HepG2 (cell line): ENCODE results near the gene ESYT3. TPM values are rescaled to one million over a fixed set of nuclear protein-coding genes. Genes with fewer than 3 reads are reported as not detected.
A peak's percentile ranks its signal among the peaks of the same experiment; 100 is the strongest.

Experiments
- ATM ChIP-seq: fragments of 450-650 bp; IDR thresholded peaks from 2 replicates; pipeline ENCODE4 v1.7.1; 2017; ENCODE audit warnings: mild to moderate bottlenecking, borderline replicate concordance
- GABPB1 ChIP-seq: IDR thresholded peaks from 2 replicates; pipeline ENCODE4 v1.6.1; 2016; ENCODE audit warnings: mild to moderate bottlenecking, missing genetic modification reagents, moderate library complexity, missing compliant biosample characterization
- IKZF4 ChIP-seq: sonication (generic); formaldehyde crosslinking; IDR thresholded peaks from 2 replicates; pipeline ENCODE4 v1.5.1; 2020; ENCODE audit warnings: borderline replicate concordance, mild to moderate bottlenecking, low read depth, missing genetic modification reagents; ENCODE audit errors: not compliant biosample characterization
- KMT2B ChIP-seq: IDR thresholded peaks from 2 replicates; pipeline ENCODE4 v1.6.1; 2016; ENCODE audit warnings: missing genetic modification reagents, missing compliant biosample characterization
- MEIS2 ChIP-seq: sonication (generic); formaldehyde crosslinking; IDR thresholded peaks from 2 replicates; pipeline ENCODE4 v1.9.0; 2021; ENCODE audit warnings: mild to moderate bottlenecking, missing genetic modification reagents
- PITX1 ChIP-seq: sonication (generic); formaldehyde crosslinking; IDR thresholded peaks from 2 replicates; pipeline ENCODE4 v1.5.1; 2020; ENCODE audit warnings: mild to moderate bottlenecking, missing genetic modification reagents
- POGZ ChIP-seq: sonication (generic); formaldehyde crosslinking; IDR thresholded peaks from 2 replicates; pipeline ENCODE4 v1.4.0; 2020; ENCODE audit warnings: mild to moderate bottlenecking, missing genetic modification reagents
- RARA ChIP-seq: IDR thresholded peaks from 2 replicates; pipeline ENCODE4 v1.6.1; 2016; ENCODE audit warnings: missing genetic modification reagents, missing compliant biosample characterization
- SATB2 ChIP-seq: sonication (generic); formaldehyde crosslinking; IDR thresholded peaks from 2 replicates; pipeline ENCODE4 v1.5.0; 2020; ENCODE audit warnings: missing genetic modification reagents
- SP4 ChIP-seq: sonication (generic); formaldehyde crosslinking; IDR thresholded peaks from 2 replicates; pipeline ENCODE4 v1.8.1; 2023; ENCODE audit warnings: mild to moderate bottlenecking, missing genetic modification reagents
- TOPORS ChIP-seq: sonication (generic); formaldehyde crosslinking; IDR thresholded peaks from 2 replicates; pipeline ENCODE4 v1.8.0; 2023; ENCODE audit warnings: mild to moderate bottlenecking, missing genetic modification reagents
- ZNF124 ChIP-seq: sonication (generic); formaldehyde crosslinking; IDR thresholded peaks from 2 replicates; pipeline ENCODE4 v1.4.0; 2020; ENCODE audit warnings: missing genetic modification reagents
- ZNF644 ChIP-seq: IDR thresholded peaks from 2 replicates; pipeline ENCODE4 v1.6.1; 2016; ENCODE audit warnings: low read depth
- ZNF660 ChIP-seq: sonication (generic); formaldehyde crosslinking; IDR thresholded peaks from 2 replicates; pipeline ENCODE4 v1.5.1; 2020; ENCODE audit warnings: mild to moderate bottlenecking, low read depth, missing genetic modification reagents, borderline replicate concordance
- ZNF746 ChIP-seq: sonication (generic); formaldehyde crosslinking; IDR thresholded peaks from 2 replicates; pipeline ENCODE4 v1.8.0; 2022; ENCODE audit warnings: mild to moderate bottlenecking, missing genetic modification reagents
- ZNF747 ChIP-seq: sonication (generic); formaldehyde crosslinking; IDR thresholded peaks from 2 replicates; pipeline ENCODE4 v1.8.1; 2023; ENCODE audit warnings: missing genetic modification reagents, mild to moderate bottlenecking, borderline replicate concordance
- ZNF772 ChIP-seq: sonication (generic); formaldehyde crosslinking; IDR thresholded peaks from 2 replicates; pipeline ENCODE4 v1.5.0; 2020; ENCODE audit warnings: mild to moderate bottlenecking, missing genetic modification reagents
- ZSCAN20 ChIP-seq: sonication (generic); formaldehyde crosslinking; IDR thresholded peaks from 2 replicates; pipeline ENCODE4 v1.4.0; 2020; ENCODE audit warnings: missing genetic modification reagents, mild to moderate bottlenecking, borderline replicate concordance
- polyA plus RNA-seq, 8 experiments: library from polyadenylated mRNA; depleted of rRNA in 3 of 8; stranded (reverse) in 7 of 8; unstranded in 1 of 8; fragments of >200 nt; fragmentation: Illumina TruSeq in 4 of 8; extraction: Trizol in 4 of 8; gene quantifications; 2 replicates each; pipeline versions ENCODE4 v1.2.1 to v1.2.3, GENCODE V29; 2011 to 2016; ENCODE audit warnings: low read depth in 4 of 8, missing spikeins in 1 of 8, mixed read lengths in 1 of 8; ENCODE audit not compliant: insufficient read depth in 1 of 8
- total RNA-seq, 5 experiments: library from RNA; depleted of rRNA; stranded (reverse); fragments of >200 nt; fragmentation: Illumina TruSeq; extraction: Trizol; gene quantifications; 2 replicates each; pipeline ENCODE4 v1.2.3, GENCODE V29; 2016; ENCODE audit warnings: low read depth in 1 of 5
- TF ChIP-seq, protein P1 (sequence below): sonication (generic); formaldehyde crosslinking; IDR thresholded peaks from 2 replicates; pipeline ENCODE4 v1.4.0; 2020; ENCODE audit warnings: missing genetic modification reagents; ENCODE audit errors: not compliant biosample characterization
- TF ChIP-seq, protein P2 (sequence below): IDR thresholded peaks from 2 replicates; pipeline ENCODE4 v1.6.1; 2016; ENCODE audit warnings: mild to moderate bottlenecking, missing biosample characterization, missing genetic modification reagents
- TF ChIP-seq, protein P3 (sequence below): sonication (generic); formaldehyde crosslinking; IDR thresholded peaks from 2 replicates; pipeline ENCODE4 v1.8.1; 2022; ENCODE audit warnings: low read depth, mild to moderate bottlenecking, missing genetic modification reagents
- TF ChIP-seq, protein P4 (sequence below): sonication (generic); formaldehyde crosslinking; IDR thresholded peaks from 2 replicates; pipeline ENCODE4 v1.8.0; 2022; ENCODE audit warnings: missing genetic modification reagents, low read depth, mild to moderate bottlenecking, borderline replicate concordance
- TF ChIP-seq, protein P5 (sequence below): sonication (generic); formaldehyde crosslinking; IDR thresholded peaks from 2 replicates; pipeline ENCODE4 v1.8.0; 2022; ENCODE audit warnings: mild to moderate bottlenecking, missing genetic modification reagents; ENCODE audit not compliant: insufficient replicate concordance
- TF ChIP-seq, protein P6 (sequence below): sonication (generic); formaldehyde crosslinking; IDR thresholded peaks from 2 replicates; pipeline ENCODE4 v1.5.0; 2020; ENCODE audit warnings: missing genetic modification reagents

ESYT3 gene
- total and polyA plus RNA-seq, 2 of the 13 experiments (the other 11 are each of a cell fraction or from before 2014, with no cell fraction given): 1.5 to 4.1 TPM

DNA sequence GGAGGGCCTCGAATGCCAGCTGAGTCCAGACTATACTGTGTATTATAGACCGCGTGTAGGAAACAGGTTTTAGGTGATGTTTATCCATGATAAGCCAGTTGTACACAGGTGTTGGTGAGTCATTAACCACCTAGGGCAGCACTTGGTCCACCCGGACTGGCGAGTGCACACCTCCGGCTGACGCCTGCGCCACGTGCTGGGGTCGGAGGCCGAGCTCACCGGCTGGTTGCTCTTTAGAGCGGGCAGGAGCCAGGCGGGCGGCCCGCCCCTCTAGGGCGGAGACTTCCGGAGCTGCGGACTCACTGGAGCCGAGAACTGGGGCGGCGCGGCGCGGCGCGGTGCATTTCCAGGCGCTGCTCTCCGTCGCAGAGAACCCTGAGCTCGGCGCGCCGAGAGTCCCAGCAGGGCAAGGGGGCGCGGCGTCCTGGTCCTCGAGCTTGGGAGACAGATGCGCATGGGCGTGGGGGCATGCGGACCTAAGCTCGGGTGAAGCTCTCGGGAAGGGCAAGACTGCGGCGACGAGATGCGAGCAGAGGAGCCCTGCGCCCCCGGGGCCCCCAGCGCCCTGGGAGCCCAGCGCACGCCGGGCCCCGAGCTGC lies at the start of gene ESYT3 (continued):
- TF ChIP-seq, protein P1, sequence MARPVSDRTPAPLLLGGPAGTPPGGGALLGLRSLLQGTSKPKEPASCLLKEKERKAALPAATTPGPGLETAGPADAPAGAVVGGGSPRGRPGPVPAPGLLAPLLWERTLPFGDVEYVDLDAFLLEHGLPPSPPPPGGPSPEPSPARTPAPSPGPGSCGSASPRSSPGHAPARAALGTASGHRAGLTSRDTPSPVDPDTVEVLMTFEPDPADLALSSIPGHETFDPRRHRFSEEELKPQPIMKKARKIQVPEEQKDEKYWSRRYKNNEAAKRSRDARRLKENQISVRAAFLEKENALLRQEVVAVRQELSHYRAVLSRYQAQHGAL (CRISPR knock-in tag): peak; percentile 90
- peak; percentile 90 for TF ChIP-seq TOPORS (CRISPR knock-in tag)
- no peak for TF ChIP-seq ATM
- TF ChIP-seq, protein P2, sequence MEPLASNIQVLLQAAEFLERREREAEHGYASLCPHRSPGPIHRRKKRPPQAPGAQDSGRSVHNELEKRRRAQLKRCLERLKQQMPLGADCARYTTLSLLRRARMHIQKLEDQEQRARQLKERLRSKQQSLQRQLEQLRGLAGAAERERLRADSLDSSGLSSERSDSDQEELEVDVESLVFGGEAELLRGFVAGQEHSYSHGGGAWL (CRISPR knock-in tag): peak; percentile 96
- TF ChIP-seq IKZF4 (CRISPR knock-in tag): peak; percentile 88
- TF ChIP-seq RARA (CRISPR knock-in tag): peak; percentile 58
- TF ChIP-seq SP4 (CRISPR knock-in tag): peak; percentile 82
- peak; percentile 93 for TF ChIP-seq SATB2 (CRISPR knock-in tag)
- peak; percentile 10; the same call in 1 of the 2 replicates for TF ChIP-seq ZNF644 (CRISPR knock-in tag)
- peak; percentile 82 for TF ChIP-seq KMT2B (CRISPR knock-in tag)
- TF ChIP-seq POGZ (CRISPR knock-in tag): peak; percentile 70
- peak; percentile 64; the same call in 1 of the 2 replicates for TF ChIP-seq ZNF747
- TF ChIP-seq, protein P3, sequence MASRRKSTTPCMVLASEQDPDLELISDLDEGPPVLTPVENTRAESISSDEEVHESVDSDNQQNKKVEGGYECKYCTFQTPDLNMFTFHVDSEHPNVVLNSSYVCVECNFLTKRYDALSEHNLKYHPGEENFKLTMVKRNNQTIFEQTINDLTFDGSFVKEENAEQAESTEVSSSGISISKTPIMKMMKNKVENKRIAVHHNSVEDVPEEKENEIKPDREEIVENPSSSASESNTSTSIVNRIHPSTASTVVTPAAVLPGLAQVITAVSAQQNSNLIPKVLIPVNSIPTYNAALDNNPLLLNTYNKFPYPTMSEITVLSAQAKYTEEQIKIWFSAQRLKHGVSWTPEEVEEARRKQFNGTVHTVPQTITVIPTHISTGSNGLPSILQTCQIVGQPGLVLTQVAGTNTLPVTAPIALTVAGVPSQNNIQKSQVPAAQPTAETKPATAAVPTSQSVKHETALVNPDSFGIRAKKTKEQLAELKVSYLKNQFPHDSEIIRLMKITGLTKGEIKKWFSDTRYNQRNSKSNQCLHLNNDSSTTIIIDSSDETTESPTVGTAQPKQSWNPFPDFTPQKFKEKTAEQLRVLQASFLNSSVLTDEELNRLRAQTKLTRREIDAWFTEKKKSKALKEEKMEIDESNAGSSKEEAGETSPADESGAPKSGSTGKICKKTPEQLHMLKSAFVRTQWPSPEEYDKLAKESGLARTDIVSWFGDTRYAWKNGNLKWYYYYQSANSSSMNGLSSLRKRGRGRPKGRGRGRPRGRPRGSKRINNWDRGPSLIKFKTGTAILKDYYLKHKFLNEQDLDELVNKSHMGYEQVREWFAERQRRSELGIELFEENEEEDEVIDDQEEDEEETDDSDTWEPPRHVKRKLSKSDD (CRISPR knock-in tag): peak; percentile 57; the same call in 1 of the 2 replicates
- TF ChIP-seq MEIS2 (CRISPR knock-in tag): peak; percentile 89
- TF ChIP-seq, protein P4, sequence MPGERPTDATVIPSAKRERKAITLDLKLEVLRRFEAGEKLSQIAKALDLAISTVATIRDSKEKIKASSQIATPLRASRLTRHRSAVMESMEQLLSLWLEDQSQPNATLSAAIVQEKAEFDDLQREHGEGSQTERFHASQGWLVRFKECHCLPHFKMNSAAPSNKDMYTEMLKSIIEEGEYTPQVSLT (CRISPR knock-in tag): peak; percentile 94; the same call in 1 of the 2 replicates
- TF ChIP-seq ZNF660 (CRISPR knock-in tag): no peak
- TF ChIP-seq ZNF772 (CRISPR knock-in tag): peak; percentile 68
- TF ChIP-seq, protein P5, sequence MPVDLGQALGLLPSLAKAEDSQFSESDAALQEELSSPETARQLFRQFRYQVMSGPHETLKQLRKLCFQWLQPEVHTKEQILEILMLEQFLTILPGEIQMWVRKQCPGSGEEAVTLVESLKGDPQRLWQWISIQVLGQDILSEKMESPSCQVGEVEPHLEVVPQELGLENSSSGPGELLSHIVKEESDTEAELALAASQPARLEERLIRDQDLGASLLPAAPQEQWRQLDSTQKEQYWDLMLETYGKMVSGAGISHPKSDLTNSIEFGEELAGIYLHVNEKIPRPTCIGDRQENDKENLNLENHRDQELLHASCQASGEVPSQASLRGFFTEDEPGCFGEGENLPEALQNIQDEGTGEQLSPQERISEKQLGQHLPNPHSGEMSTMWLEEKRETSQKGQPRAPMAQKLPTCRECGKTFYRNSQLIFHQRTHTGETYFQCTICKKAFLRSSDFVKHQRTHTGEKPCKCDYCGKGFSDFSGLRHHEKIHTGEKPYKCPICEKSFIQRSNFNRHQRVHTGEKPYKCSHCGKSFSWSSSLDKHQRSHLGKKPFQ (CRISPR knock-in tag): peak; percentile 95
- TF ChIP-seq, protein P6, sequence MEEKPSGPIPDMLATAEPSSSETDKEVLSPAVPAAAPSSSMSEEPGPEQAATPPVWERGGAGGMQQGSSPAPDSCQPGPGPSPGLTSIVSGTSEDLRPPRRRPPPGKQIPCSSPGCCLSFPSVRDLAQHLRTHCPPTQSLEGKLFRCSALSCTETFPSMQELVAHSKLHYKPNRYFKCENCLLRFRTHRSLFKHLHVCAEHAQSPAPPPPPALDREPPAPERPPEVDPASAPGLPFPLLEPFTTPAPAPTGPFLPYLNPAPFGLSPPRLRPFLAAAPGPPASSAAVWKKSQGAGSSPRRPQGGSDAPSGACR: peak; percentile 69; the same call in 1 of the 2 replicates
- peak; percentile 84 for TF ChIP-seq PITX1 (CRISPR knock-in tag)
- peak; percentile 92 for TF ChIP-seq GABPB1 (CRISPR knock-in tag)
- TF ChIP-seq ZNF124 (CRISPR knock-in tag): peak; percentile 53; the same call in 1 of the 2 replicates
- peak; percentile 98 for TF ChIP-seq ZSCAN20
- peak; percentile 90 for TF ChIP-seq ZNF746 (CRISPR knock-in tag)
